Measurements from ENCODE around the gene ZNF99. TPM values are rescaled to one million over a fixed set of nuclear protein-coding genes. Genes with fewer than 3 reads are reported as not detected.
"Not testable (repeated sequence)": the region's sequence is repeated elsewhere in the genome, so short reads cannot be mapped to it uniquely, and the experiment has no call there.

The ZNF99 gene
- total RNA-seq, 2 donors from 2014 or later: not detected

DNA sequence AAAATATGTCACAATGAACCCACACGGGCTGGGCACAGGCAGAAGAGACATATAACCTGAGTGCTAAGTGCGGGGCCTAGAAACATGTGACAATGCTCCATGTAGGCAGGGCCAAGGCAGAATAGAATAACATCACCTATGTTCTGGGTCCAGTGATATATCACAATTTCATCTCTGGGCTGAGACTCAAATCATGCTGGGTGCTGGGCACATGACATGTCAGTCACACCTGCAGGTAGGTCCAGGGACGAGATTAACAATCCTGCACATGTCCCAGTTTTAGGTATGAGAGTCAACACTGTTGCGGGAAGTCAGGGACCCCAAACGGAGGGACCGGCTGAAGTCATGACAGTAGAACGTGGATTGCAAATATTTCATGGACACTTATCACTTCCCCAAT, 50.3 kb downstream of the ZNF99 start:
- no peaks in the 10 kb centered on the region for H3K4me1 ChIP-seq
- no peaks in the 10 kb centered on the region for H3K36me3 ChIP-seq (replicated peaks in 1 of 2; ENCODE audit: insufficient read depth in 1 of 2, low read depth in 2 of 2)
- H3K4me3 ChIP-seq: no peak overlapping the region
- WGBS, 2 donors: 64 to 73% methylated on average over 7 of the region's 7 CpGs
- ATAC-seq (no peak), DNase-seq (no peak)
- TF ChIP-seq, protein P1, sequence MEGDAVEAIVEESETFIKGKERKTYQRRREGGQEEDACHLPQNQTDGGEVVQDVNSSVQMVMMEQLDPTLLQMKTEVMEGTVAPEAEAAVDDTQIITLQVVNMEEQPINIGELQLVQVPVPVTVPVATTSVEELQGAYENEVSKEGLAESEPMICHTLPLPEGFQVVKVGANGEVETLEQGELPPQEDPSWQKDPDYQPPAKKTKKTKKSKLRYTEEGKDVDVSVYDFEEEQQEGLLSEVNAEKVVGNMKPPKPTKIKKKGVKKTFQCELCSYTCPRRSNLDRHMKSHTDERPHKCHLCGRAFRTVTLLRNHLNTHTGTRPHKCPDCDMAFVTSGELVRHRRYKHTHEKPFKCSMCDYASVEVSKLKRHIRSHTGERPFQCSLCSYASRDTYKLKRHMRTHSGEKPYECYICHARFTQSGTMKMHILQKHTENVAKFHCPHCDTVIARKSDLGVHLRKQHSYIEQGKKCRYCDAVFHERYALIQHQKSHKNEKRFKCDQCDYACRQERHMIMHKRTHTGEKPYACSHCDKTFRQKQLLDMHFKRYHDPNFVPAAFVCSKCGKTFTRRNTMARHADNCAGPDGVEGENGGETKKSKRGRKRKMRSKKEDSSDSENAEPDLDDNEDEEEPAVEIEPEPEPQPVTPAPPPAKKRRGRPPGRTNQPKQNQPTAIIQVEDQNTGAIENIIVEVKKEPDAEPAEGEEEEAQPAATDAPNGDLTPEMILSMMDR (IDR thresholded peaks at IDR 0.05): no peak
- TF ChIP-seq POLR2A (IDR thresholded peaks at IDR 0.05): no peak
- peaks cover 0 to 3% (median 0%) of the 10 kb centered on the region in 3 donors for H3K9me3 ChIP-seq
- intact Hi-C loops (cut with DNase I): no loop called here
- no peaks in the 10 kb centered on the region for H3K27me3 ChIP-seq
- H3K27ac ChIP-seq: no peak overlapping the region

DNA sequence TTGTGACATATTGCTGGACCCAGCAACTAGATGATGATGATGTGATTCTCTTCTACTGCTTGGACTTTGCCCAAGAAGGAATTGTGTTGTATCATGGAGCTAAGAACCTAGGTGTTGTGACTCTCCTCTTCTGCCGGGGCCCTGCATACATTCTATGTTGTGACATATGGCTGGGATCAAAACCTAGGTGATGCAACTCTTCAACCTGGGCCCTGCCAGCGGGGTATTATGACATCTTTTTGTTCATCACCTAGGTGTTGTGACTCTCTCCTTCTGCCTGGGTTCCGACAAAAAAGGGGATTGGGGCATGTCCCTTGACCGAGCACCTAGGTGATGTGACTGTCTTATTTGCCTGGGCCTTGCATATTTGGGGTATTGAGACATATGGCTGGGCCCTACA, 55.7 kb downstream of the ZNF99 start:
- H3K9me3 ChIP-seq; intact Hi-C loops (cut with DNase I); H3K4me3 ChIP-seq; H3K4me1 ChIP-seq; H3K27ac ChIP-seq; DNase-seq; H3K27me3 ChIP-seq; ATAC-seq; H3K36me3 ChIP-seq (replicated peaks in 1 of 2; ENCODE audit: insufficient read depth in 1 of 2, low read depth in 2 of 2): not testable (repeated sequence)
- 66 to 78% methylated on average over 4 of the region's 4 CpGs for WGBS, 2 donors

GRCh38 chr19:22721533-22721932, 62.4 kb downstream of the ZNF99 start:
- ATAC-seq; H3K4me1 ChIP-seq; H3K27me3 ChIP-seq; H3K27ac ChIP-seq; H3K4me3 ChIP-seq; H3K36me3 ChIP-seq (replicated peaks in 1 of 2; ENCODE audit: insufficient read depth in 1 of 2, low read depth in 2 of 2); DNase-seq; H3K9me3 ChIP-seq; intact Hi-C loops (cut with DNase I): not testable (repeated sequence)
- 81 to 82% methylated on average over 3 to 6 of the region's 6 CpGs for WGBS, 2 donors

GRCh38 chr19:22708983-22709382, 75.0 kb downstream of the ZNF99 start:
- TF ChIP-seq, protein P1 (IDR thresholded peaks at IDR 0.05): no peak
- TF ChIP-seq POLR2A (IDR thresholded peaks at IDR 0.05): no peak
- no peak for DNase-seq
- intact Hi-C loops (cut with DNase I): no loop called here
- Histone ChIP-seq H3K27ac (no peak overlapping the region), H3K4me1 (no peaks in the 10 kb centered on the region), H3K4me3 (no peak overlapping the region), H3K27me3 (no peaks in the 10 kb centered on the region), H3K36me3 (replicated peaks in 1 of 2; ENCODE audit: insufficient read depth in 1 of 2, low read depth in 2 of 2) (no peaks in the 10 kb centered on the region), H3K9me3 (peaks cover 0 to 5% (median 0%) of the 10 kb centered on the region in 3 donors)
- 19 to 30% methylated on average over 10 to 24 of the region's 27 CpGs for WGBS, 2 donors
- no peak for ATAC-seq

DNA sequence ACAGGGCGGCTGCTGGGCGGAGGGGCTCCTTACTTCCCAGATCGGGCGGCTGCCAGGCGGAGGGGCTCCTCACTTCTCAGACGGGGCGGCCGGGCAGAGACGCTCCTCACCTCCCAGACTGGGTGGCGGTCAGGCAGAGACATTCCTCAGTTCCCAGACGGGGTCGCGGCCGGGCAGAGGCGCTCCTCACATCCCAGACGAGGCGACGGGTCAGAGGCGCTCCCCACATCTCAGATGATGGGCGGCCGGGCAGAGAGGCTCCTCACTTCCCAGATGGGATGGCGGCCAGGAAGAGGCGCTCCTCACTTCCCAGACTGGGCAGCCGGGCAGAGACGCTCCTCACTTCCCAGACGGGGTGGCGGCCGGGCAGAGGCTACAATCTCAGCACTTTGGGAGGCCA, 80.9 kb downstream of the ZNF99 start:
- H3K36me3 ChIP-seq (replicated peaks in 1 of 2; ENCODE audit: insufficient read depth in 1 of 2, low read depth in 2 of 2); H3K27ac ChIP-seq; H3K4me3 ChIP-seq; DNase-seq; intact Hi-C loops (cut with DNase I); H3K9me3 ChIP-seq; ATAC-seq; H3K27me3 ChIP-seq; H3K4me1 ChIP-seq: not testable (repeated sequence)
- WGBS, 2 donors: 80 to 92% methylated on average over 1 to 25 of the region's 28 CpGs

DNA sequence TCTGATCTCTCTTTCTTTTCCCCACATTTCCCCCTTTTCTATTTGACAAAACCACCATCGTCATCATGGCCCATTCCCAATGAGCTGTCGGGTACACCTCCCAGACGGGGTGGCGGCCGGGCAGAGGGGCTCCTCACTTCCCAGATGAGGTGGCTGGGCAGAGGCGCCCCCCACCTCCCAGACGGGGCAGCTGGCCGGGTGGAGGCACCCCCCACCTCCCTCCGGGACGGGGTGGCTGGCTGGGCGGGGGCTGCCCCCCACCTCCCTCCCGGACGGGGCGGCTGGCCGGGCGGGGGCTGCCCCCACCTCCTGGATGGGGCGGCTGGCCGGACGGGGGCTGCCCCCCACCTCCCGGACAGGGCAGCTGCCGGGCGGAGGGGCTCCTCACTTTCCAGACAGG, 81.3 kb downstream of the ZNF99 start:
- H3K36me3 ChIP-seq (replicated peaks in 1 of 2; ENCODE audit: insufficient read depth in 1 of 2, low read depth in 2 of 2); H3K27ac ChIP-seq; DNase-seq; intact Hi-C loops (cut with DNase I); H3K27me3 ChIP-seq; H3K4me1 ChIP-seq; H3K9me3 ChIP-seq; H3K4me3 ChIP-seq; ATAC-seq: not testable (repeated sequence)
- WGBS, 2 donors: 91 to 93% methylated on average over 6 to 21 of the region's 22 CpGs

Small RNA genes within 50 kb of the gene (small RNA-seq; reads per million reads assigned to genes)
- not detected for gene AC008626.1
- not detected for gene AC008626.2

Other genes starting within 250 kb of the ZNF99 start
- under 1 TPM; under 0.01 to 0.99 TPM for gene ZNF492, start 149.8 kb downstream of the ZNF99 start, total RNA-seq
- gene ZNF723, start 48.1 kb upstream of the ZNF99 start, total RNA-seq: not detected
- gene ZNF728, start 219.0 kb upstream of the ZNF99 start, total RNA-seq: not detected